Keratinocyte (primary cell): Measurements from ENCODE around the gene RXRA.
A peak's percentile ranks its signal among the peaks of the same experiment; 100 is the strongest.

Source experiments
- EZH2 ChIP-seq: IDR thresholded peaks from one replicate; pipeline ENCODE4 v1.6.1; 2012; ENCODE audit warnings: inconsistent platforms, mild to moderate bottlenecking, low read length, moderate library complexity
- TF ChIP-seq, protein P1 (sequence below), 3 experiments: IDR thresholded peaks in 1 of 3; conservative IDR thresholded peaks in 1 of 3; optimal IDR thresholded peaks in 1 of 3; 2 replicates in 2 of 3; 3 replicates in 1 of 3; pipeline versions ENCODE3 to v1.5.1; 2011; ENCODE audit warnings: low read length in 3 of 3, mild to moderate bottlenecking in 3 of 3, moderate library complexity in 2 of 3, control low read depth in 1 of 3, inconsistent platforms in 1 of 3; ENCODE audit not compliant: insufficient read depth in 2 of 3; ENCODE audit errors: extremely low read depth in 1 of 3

DNA sequence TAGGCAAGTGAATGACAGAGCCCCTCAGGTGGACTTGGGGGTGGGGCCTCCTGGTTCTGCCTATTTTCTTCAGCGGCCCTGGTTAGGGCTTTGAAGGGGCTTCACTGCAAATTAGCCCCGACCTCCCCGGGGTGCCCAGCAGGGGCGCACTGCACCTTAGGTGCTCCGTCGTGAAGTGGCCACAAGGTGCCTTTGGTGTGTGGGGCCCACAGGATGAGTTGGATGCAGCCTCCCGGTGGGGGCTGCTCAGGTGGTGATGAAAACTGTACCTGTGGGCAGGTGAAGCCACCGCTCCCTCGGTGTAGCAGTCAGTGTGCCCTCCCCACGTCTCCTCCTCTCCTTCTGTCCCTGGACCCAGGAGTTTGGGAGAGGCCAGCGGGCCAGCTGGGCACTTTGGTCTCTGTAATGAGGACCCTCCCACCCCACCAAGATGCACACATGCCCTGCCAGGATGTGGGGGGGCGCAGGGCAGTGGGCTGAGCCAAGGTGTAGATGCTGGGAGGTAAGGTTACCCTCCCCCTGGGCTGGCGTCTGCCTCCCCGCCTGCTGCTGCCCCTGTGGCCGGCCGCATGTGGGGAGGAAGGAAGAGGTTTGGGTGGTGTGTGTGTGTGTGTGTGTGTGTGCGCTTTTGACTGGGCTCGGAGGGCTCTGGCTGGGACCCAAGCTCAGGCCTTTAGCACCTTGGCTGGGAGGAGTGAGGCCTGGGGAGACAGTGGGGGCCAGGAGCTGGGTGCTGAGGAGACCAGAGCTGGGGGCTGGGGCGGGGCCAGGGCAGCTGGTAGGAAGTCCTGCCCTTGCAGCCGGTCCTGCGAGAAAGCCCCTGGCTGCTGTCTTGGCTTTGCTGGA is 55.6 kb downstream of the RXRA start:
- TF ChIP-seq, protein P1, sequence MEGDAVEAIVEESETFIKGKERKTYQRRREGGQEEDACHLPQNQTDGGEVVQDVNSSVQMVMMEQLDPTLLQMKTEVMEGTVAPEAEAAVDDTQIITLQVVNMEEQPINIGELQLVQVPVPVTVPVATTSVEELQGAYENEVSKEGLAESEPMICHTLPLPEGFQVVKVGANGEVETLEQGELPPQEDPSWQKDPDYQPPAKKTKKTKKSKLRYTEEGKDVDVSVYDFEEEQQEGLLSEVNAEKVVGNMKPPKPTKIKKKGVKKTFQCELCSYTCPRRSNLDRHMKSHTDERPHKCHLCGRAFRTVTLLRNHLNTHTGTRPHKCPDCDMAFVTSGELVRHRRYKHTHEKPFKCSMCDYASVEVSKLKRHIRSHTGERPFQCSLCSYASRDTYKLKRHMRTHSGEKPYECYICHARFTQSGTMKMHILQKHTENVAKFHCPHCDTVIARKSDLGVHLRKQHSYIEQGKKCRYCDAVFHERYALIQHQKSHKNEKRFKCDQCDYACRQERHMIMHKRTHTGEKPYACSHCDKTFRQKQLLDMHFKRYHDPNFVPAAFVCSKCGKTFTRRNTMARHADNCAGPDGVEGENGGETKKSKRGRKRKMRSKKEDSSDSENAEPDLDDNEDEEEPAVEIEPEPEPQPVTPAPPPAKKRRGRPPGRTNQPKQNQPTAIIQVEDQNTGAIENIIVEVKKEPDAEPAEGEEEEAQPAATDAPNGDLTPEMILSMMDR (optimal IDR thresholded peaks at IDR 0.05 in 1 of 3, IDR thresholded peaks at IDR 0.05 in 1 of 3, conservative IDR thresholded peaks at IDR 0.05 in 1 of 3; ENCODE audit: extremely low read depth in 1 of 3, insufficient read depth in 2 of 3, low read length in 3 of 3), result peak in 2 of 3 experiments; percentile 22 to 35
- no peak for TF ChIP-seq EZH2
